Endothelial cell of umbilical vein (primary cell): ENCODE data around the gene NR1H3. TPM values are rescaled to one million over a fixed set of nuclear protein-coding genes. Genes with fewer than 3 reads are reported as not detected.

ENCODE experiments used
- BruUV-seq: library from RNA; stranded (reverse); fragments of 400-500 nt; replicated peaks from 2 replicates; lab custom pipeline; 2021; lab: Mats Ljungman, UMichigan
- CTCF ChIA-PET: fragments of 300-600, 350-600 bp; sonication (Branson Sonifier 250); formaldehyde crosslinking; loops from one replicate; lab custom pipeline; 2021; ENCODE audit warnings: antibody characterized with exemption, inconsistent platforms; lab: Charles Lee
- POLR2A ChIA-PET: fragments of 300-600, 350-600 bp; sonication (Branson Sonifier 250); formaldehyde crosslinking; loops from one replicate; lab custom pipeline; 2021; ENCODE audit warnings: antibody characterized with exemption, inconsistent platforms; lab: Charles Lee
- DNase-seq: peaks from one replicate; pipeline ENCODE4 v3.0.0-alpha.2; 2011; ENCODE audit warnings: low read depth, low spot score
- FAIRE-seq: peaks from 2 replicates; lab custom pipeline; 2011; peaks lifted over from hg19 to GRCh38; lab: Jason Lieb, UNC
- H2AFZ ChIP-seq: 2 replicates; pipeline ENCODE4 v1.6.0; 2012; ENCODE audit warnings: low read depth, low read length, control low read depth, inconsistent platforms
- H3K27ac ChIP-seq: 2 replicates; pipeline ENCODE4 v1.5.1; 2011; ENCODE audit warnings: low read depth, mild to moderate bottlenecking, control low read depth, low read length, moderate library complexity; ENCODE audit not compliant: insufficient read depth
- H3K27me3 ChIP-seq, 2 experiments: 2 replicates each; pipeline versions ENCODE4 v1.6.0 to v1.6.1; 2011; ENCODE audit warnings: low read length in 2 of 2, mixed read lengths in 1 of 2; ENCODE audit not compliant: control insufficient read depth in 2 of 2, insufficient read depth in 2 of 2
- H3K36me3 ChIP-seq, 2 experiments: 2 replicates in 1 of 2; 3 replicates in 1 of 2; pipeline ENCODE4 v1.5.1; 2011; ENCODE audit warnings: low read length in 2 of 2, mild to moderate bottlenecking in 1 of 2, moderate library complexity in 1 of 2; ENCODE audit not compliant: control insufficient read depth in 2 of 2, insufficient read depth in 2 of 2; ENCODE audit errors: extremely low read depth in 1 of 2
- H3K4me1 ChIP-seq: 3 replicates; pipeline ENCODE4 v1.5.1; 2011; ENCODE audit warnings: mild to moderate bottlenecking, low read length; ENCODE audit not compliant: control insufficient read depth, insufficient read depth; ENCODE audit errors: extremely low read depth
- H3K4me2 ChIP-seq: 2 replicates; pipeline ENCODE4 v1.6.1; 2011; ENCODE audit warnings: low read length, control low read depth, mixed read lengths; ENCODE audit not compliant: insufficient read depth
- H3K4me3 ChIP-seq, 3 experiments: fragments of 200-600 bp in 1 of 3; sonication (generic), shearing (Covaris generic) in 1 of 3; replicated peaks in 1 of 3; 2 replicates each; pipeline ENCODE4 v1.5.1; 2011 to 2016; ENCODE audit warnings: control low read depth in 3 of 3, low read length in 3 of 3, mild to moderate bottlenecking in 2 of 3, inconsistent platforms in 1 of 3, low read depth in 1 of 3, moderate library complexity in 1 of 3; ENCODE audit not compliant: insufficient read depth in 1 of 3
- H3K79me2 ChIP-seq: 2 replicates; pipeline ENCODE4 v1.6.0; 2012; ENCODE audit warnings: low read length, inconsistent platforms; ENCODE audit not compliant: control insufficient read depth, insufficient read depth
- H3K9ac ChIP-seq: replicated peaks from 2 replicates; pipeline ENCODE3; 2011; ENCODE audit warnings: low read length, control low read depth; ENCODE audit not compliant: insufficient read depth; ENCODE audit errors: extremely low read depth
- H3K9me1 ChIP-seq: replicated peaks from 3 replicates; pipeline ENCODE4 v1.6.0; 2011; ENCODE audit warnings: mild to moderate bottlenecking, low read length; ENCODE audit not compliant: control insufficient read depth, insufficient read depth; ENCODE audit errors: extremely low read depth
- H3K9me3 ChIP-seq: replicated peaks from 2 replicates; pipeline ENCODE4 v1.5.1; 2012; ENCODE audit warnings: low read length, inconsistent platforms; ENCODE audit not compliant: control insufficient read depth, insufficient read depth
- H4K20me1 ChIP-seq: replicated peaks from 2 replicates; pipeline ENCODE3; 2011; ENCODE audit warnings: mild to moderate bottlenecking, low read length; ENCODE audit not compliant: control insufficient read depth, insufficient read depth; ENCODE audit errors: extremely low read depth
- EZH2 ChIP-seq: IDR thresholded peaks from 2 replicates; pipeline ENCODE4 v1.6.1; 2012; ENCODE audit warnings: borderline replicate concordance, low read depth, mild to moderate bottlenecking, moderate library complexity, low read length, inconsistent platforms; ENCODE audit not compliant: severe bottlenecking
- GATA2 ChIP-seq: IDR thresholded peaks from 2 replicates; pipeline ENCODE4 v1.7.0; 2011; ENCODE audit warnings: low read depth, mild to moderate bottlenecking, moderate library complexity, mixed read lengths, low read length; ENCODE audit not compliant: insufficient read length, insufficient read depth
- JUN ChIP-seq: IDR thresholded peaks from 2 replicates; pipeline ENCODE4 v1.6.1; 2011; ENCODE audit warnings: borderline replicate concordance, low read depth; ENCODE audit not compliant: insufficient read length, insufficient read depth
- MAX ChIP-seq: IDR thresholded peaks from 2 replicates; pipeline ENCODE4 v1.6.1; 2011; ENCODE audit not compliant: insufficient read depth, insufficient read length
- POLR2AphosphoS5 ChIP-seq: IDR thresholded peaks from 2 replicates; pipeline ENCODE4 v1.6.1; 2012; ENCODE audit warnings: low read depth, mild to moderate bottlenecking, control low read depth, low read length, moderate library complexity; ENCODE audit not compliant: insufficient read depth
- dilution Hi-C: fragments of 300-500 bp; cut with MboI; formaldehyde crosslinking; loops from one replicate; pipeline ENCODE4 v1.15.0; 2019; ENCODE audit warnings: low sequenced_read_pairs; ENCODE audit not compliant: extremely low pct_ligation_motif_present
- intact Hi-C: fragments of 100-400 bp; cut with micrococcal nuclease; formaldehyde crosslinking; loops from one replicate; pipeline ENCODE4 v1.10.0; 2022
- polyA plus RNA-seq, 4 experiments: library from polyadenylated mRNA; depleted of rRNA in 3 of 4; stranded (reverse) in 3 of 4; unstranded in 1 of 4; fragments of >200 nt; gene quantifications; 2 replicates each; pipeline versions ENCODE4 v1.2.1 to v1.2.3, GENCODE V29; 2011 to 2012; ENCODE audit warnings: missing spikeins in 1 of 4
- total RNA-seq: library from RNA; stranded (reverse); gene quantifications from 2 replicates; pipeline ENCODE4 v1.2.3, GENCODE V29; 2021

Gene NR1H3
- total and polyA plus RNA-seq, 2 donors (not counting 3 experiments of a cell fraction or from before 2014, with no cell fraction given), result 9.8 to 16.3 TPM

DNA sequence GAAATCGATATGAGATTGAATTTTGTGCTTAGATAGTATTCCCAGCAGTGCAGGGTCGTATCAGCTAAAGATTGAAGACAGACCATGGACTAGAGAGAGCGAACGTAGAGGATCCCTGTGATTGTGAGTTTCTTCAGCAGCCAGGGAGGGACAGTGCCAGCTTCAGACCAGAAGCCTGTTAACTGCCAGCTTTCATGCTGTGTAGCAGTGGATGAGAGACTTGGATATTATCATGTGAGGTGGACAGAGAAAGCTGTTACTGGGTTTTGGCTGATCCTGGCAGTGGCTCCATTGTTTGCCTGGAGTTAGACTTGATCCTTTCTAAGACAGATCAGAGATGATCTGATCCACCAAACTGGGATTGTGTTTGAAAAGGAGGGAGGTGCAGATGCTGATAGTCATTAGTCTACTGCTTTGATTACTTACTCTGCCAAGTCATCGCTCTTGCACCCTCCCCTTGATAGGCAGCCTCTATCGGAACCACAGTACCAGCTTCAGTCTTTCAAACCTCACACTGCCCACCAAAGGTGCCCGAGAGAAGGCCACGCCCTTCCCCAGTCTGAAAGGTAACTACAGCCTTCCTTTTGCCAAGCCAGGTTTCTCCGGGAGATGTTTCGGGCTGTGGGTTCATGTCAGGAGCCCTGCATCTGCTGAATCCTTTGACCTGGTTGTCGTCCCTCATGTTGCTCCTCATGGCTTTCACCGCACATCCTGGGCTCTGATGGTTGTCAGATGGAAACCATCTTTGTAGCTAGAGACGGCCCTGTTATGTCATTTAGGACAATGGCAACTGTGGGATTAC, 28.4 kb downstream of the NR1H3 start:
- POLR2A ChIA-PET, result no interaction called here
- no peak overlapping the region for H3K9ac ChIP-seq
- H3K4me3 ChIP-seq, result no peak overlapping the region
- CTCF ChIA-PET, result no interaction called here
- dilution Hi-C loops, result no loop called here
- no peak overlapping the region for H3K4me2 ChIP-seq
- TF ChIP-seq GATA2, result no peak
- TF ChIP-seq POLR2AphosphoS5, result no peak
- no peak for TF ChIP-seq JUN
- intact Hi-C loops, result no loop called here
- no TSS peak for BruUV-seq
- H3K9me1 ChIP-seq, result no peaks in the 10 kb centered on the region
- no peaks in the 10 kb centered on the region for H4K20me1 ChIP-seq
- H3K4me1 ChIP-seq, result no peaks in the 10 kb centered on the region
- no peak for DNase-seq
- no peak overlapping the region for H2AFZ ChIP-seq
- H3K36me3 ChIP-seq, result peaks cover 36 to 68% of the 10 kb centered on the region in 2 experiments
- no peaks in the 10 kb centered on the region for H3K27me3 ChIP-seq
- no peaks in the 10 kb centered on the region for H3K79me2 ChIP-seq
- H3K27ac ChIP-seq, result no peak overlapping the region
- H3K9me3 ChIP-seq, result no peaks in the 10 kb centered on the region
- FAIRE-seq, result no peak

- FAIRE-seq, result no peak
- dilution Hi-C loops, result no loop called here
- no peak overlapping the region for H3K4me3 ChIP-seq
- peaks cover 34 to 67% of the 10 kb centered on the region in 2 experiments for H3K36me3 ChIP-seq
- DNase-seq, result no peak
- ChIA-PET CTCF (interaction anchor here (1.0 kb wide), 1 partner anchor 67 kb away, joined by 3 read pairs; no protein-coding TSS in a partner anchor), POLR2A (interaction anchor here (0.6 kb wide), 1 partner anchor 17 kb away, joined by 3 read pairs; no protein-coding TSS in a partner anchor)
- intact Hi-C loops, result no loop called here
- no peaks in the 10 kb centered on the region for H3K9me3 ChIP-seq
- H3K79me2 ChIP-seq, result no peaks in the 10 kb centered on the region
- H3K27me3 ChIP-seq, result no peaks in the 10 kb centered on the region
- TF ChIP-seq EZH2, result no peak
- no peak for TF ChIP-seq MAX
- no peak overlapping the region for H3K4me2 ChIP-seq
- no peak overlapping the region for H3K27ac ChIP-seq
- no peaks in the 10 kb centered on the region for H3K4me1 ChIP-seq
- H3K9ac ChIP-seq, result no peak overlapping the region
- H2AFZ ChIP-seq, result no peak overlapping the region
- no peaks in the 10 kb centered on the region for H4K20me1 ChIP-seq
- no peaks in the 10 kb centered on the region for H3K9me1 ChIP-seq
- BruUV-seq, result no TSS peak
These were observed 30.3 kb downstream of the NR1H3 start for GRCh38 chr11:47288066-47288465.
